ENCODE measurements around the gene CALCOCO1.
"Not testable (repeated sequence)": the region's sequence is repeated elsewhere in the genome, so short reads cannot be mapped to it uniquely, and the experiment has no call there.

CALCOCO1 gene

DNA sequence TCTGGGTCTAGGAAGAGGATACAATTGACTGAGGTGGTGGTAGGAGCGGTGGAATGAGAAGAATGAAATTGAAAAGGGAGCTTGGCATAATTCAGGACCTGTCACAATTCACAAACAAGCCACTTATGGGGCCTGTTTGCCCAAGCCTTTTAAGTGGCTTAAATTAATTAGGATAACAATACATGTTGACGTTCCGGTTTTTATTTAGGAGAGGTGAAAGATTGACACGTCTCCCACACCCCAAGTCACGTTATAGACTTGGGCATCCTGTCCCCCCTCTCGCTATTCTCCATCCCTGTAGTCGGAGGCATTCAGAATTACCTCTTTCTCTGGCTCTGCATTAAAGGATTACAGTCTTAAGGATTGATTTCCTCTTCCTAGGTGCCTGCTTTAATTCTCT, 954 bp upstream of the CALCOCO1 start:
- Mint-ChIP-seq H3K36me3 (ENCODE audit: low read depth) (no peaks in the 10 kb centered on the region), H3K27ac (peak overlapping the region; percentile 82), H3K4me1 (ENCODE audit: low read depth) (peaks cover 20% of the 10 kb centered on the region), H3K9me3 (no peaks in the 10 kb centered on the region), H3K27me3 (no peaks in the 10 kb centered on the region), H3K4me3 (peak overlapping the region; percentile 90)

DNA sequence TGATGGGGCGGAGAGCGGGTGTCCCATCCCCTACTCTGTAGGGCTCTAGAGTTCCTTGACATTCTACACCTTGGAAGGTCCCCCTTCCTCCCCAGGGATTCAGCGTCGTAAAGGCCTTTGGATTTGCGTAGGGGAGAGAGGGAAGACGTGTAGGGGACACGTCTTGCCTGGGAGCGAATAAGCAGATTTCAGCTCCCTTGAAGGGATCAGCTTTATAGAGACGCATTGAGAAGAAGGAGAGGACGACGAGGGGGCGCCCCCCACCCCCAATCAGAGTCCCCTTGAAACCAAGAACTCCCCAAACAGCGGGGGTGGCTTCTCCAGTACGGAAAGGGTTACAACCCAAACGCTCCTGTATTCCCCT, 324 bp downstream of the CALCOCO1 start:
- Mint-ChIP-seq H3K4me3 (peak overlapping the region; percentile 90), H3K9me3 (no peaks in the 10 kb centered on the region), H3K27ac (peak overlapping the region; percentile 82), H3K27me3 (no peaks in the 10 kb centered on the region), H3K4me1 (ENCODE audit: low read depth) (peaks cover 20% of the 10 kb centered on the region), H3K36me3 (ENCODE audit: low read depth) (no peaks in the 10 kb centered on the region)

DNA sequence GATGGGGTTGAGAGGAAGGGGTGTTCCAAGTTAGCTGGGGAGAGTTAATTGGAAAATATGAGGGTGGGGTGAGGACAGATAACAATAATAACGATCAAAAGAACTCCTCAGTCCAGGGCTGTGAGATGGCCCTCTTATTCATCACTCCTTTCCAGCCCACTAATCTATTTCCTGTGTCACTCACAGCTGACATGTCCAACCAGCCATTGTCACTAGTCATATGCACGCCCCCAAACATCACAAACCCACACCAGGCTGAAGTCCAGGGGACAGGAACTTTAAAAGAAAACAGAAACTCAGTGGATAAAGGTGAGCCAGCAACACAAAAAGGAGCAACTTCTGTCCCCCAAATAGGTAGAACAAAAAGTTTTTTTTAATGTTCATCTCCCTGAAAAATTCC, 911 bp downstream of the CALCOCO1 start:
- peak overlapping the region; percentile 22 for H3K27ac Mint-ChIP-seq
- H3K36me3 Mint-ChIP-seq (ENCODE audit: low read depth): no peaks in the 10 kb centered on the region
- H3K4me1 Mint-ChIP-seq (ENCODE audit: low read depth): peaks cover 20% of the 10 kb centered on the region
- peak overlapping the region; percentile 90 for H3K4me3 Mint-ChIP-seq
- no peaks in the 10 kb centered on the region for H3K9me3 Mint-ChIP-seq
- H3K27me3 Mint-ChIP-seq: no peaks in the 10 kb centered on the region

- Mint-ChIP-seq H3K9me3 (no peaks in the 10 kb centered on the region), H3K27me3 (no peaks in the 10 kb centered on the region), H3K4me3 (peak overlapping the region; percentile 90), H3K27ac (no peak overlapping the region), H3K4me1 (ENCODE audit: low read depth) (peaks cover 20% of the 10 kb centered on the region), H3K36me3 (ENCODE audit: low read depth) (peaks cover 4% of the 10 kb centered on the region)
Observed at GRCh38 chr12:53725824-53726223, 1.4 kb downstream of the CALCOCO1 start.

DNA sequence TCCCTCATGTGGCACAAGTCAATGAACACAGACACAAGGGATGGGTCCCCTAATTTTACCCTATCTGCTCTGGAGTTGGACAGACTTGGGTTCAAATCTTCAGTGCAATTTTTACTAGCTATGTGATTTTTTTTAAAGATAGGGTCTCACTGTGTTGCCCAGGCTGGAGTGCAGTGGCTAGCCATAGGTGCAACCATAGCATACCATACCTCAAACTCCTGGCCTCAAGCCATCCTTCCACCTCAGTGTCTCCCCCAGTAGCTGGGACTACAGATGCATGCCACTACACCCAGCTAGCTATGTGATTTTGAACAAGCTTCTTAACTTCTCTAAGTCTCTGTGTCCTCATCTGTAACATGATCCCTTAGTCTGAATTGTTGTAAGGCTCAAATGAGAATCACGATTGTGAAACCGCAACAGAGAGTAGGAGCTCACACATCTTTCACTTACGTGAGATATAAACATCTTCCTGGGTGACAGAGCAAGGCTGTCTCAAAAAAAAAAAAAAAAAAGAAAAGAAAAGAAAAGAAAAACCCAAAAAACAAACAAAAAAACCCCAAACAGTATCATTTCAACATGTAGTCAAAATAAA, 4.7 kb downstream of the CALCOCO1 start:
- Mint-ChIP-seq H3K4me3 (no peak overlapping the region), H3K27me3 (no peaks in the 10 kb centered on the region), H3K4me1 (ENCODE audit: low read depth) (peaks cover 13% of the 10 kb centered on the region), H3K9me3 (no peaks in the 10 kb centered on the region), H3K36me3 (ENCODE audit: low read depth) (peaks cover 9% of the 10 kb centered on the region), H3K27ac (no peak overlapping the region)

DNA sequence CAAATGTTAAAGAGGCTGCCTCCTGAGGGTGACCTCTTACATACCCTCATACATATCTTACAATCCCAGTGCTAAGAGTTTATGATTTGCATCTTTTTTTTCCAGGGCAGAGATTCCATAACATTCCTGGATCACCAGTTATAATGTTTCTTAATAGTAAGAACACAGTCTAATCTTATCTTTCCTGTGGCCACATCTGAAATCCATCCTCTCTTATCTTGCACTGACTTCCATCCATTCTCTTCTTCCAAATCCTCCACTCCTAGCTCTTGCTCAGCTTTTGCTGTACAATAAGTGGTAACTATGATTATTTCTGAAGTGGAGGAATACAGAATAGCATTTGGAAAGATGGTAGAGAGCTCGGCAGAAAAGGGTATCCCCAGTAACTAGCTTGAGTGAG, 6.3 kb downstream of the CALCOCO1 start:
- H3K9me3 Mint-ChIP-seq: no peaks in the 10 kb centered on the region
- no peak overlapping the region for H3K27ac Mint-ChIP-seq
- H3K4me3 Mint-ChIP-seq: no peak overlapping the region
- peaks cover 9% of the 10 kb centered on the region for H3K36me3 Mint-ChIP-seq (ENCODE audit: low read depth)
- H3K27me3 Mint-ChIP-seq: no peaks in the 10 kb centered on the region
- no peaks in the 10 kb centered on the region for H3K4me1 Mint-ChIP-seq (ENCODE audit: low read depth)

- H3K27ac Mint-ChIP-seq: no peak overlapping the region
- no peaks in the 10 kb centered on the region for H3K4me1 Mint-ChIP-seq (ENCODE audit: low read depth)
- H3K36me3 Mint-ChIP-seq (ENCODE audit: low read depth): peaks cover 12% of the 10 kb centered on the region
- no peaks in the 10 kb centered on the region for H3K27me3 Mint-ChIP-seq
- H3K9me3 Mint-ChIP-seq: no peaks in the 10 kb centered on the region
- H3K4me3 Mint-ChIP-seq: no peak overlapping the region
Observed at GRCh38 chr12:53719649-53720048, 7.6 kb downstream of the CALCOCO1 start.

DNA sequence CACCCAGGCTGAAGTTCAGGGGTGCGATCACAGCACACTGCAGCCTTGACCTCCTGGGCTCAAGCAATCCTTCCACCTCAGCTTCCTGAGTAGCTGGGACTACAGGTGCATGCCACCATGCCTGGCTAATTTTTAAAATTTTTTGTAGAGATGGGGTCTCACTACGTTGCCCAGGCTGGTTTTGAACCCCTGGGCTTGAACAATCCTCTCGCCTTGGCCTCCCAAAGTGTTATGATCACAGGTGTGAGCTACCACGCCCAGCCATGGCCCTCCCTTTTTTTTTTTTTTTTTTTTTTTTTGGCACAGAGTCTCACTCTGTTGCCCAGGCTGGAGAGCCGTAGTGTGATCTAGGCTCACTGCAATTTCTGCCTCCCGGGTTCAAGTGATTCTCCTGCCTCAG, 8.7 kb downstream of the CALCOCO1 start:
- not testable (repeated sequence) for H3K27ac Mint-ChIP-seq; H3K4me3 Mint-ChIP-seq; H3K9me3 Mint-ChIP-seq; H3K4me1 Mint-ChIP-seq (ENCODE audit: low read depth); H3K27me3 Mint-ChIP-seq
- peaks cover 13% of the 10 kb centered on the region for H3K36me3 Mint-ChIP-seq (ENCODE audit: low read depth)

DNA sequence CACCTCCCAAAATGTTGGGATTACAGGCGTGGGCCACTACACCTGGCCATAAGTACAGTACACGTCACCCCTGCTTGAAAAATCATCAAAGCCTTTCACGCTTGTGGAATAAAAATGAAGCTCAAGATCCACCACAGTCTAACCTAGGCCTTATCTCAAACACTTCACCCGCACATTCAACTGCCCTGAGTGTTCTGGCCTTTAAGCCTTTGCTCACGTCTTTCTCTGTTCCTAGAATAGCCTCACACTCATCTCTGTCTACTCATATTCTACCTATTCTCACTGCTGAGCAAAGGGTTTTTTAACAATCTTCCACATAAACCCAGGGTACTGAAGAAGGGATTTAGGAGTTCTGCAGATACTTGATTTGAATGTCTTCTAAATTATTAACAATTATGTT, 9.9 kb downstream of the CALCOCO1 start:
- Mint-ChIP-seq H3K4me3 (no peak overlapping the region), H3K27me3 (no peaks in the 10 kb centered on the region), H3K27ac (no peak overlapping the region), H3K4me1 (ENCODE audit: low read depth) (no peaks in the 10 kb centered on the region), H3K36me3 (ENCODE audit: low read depth) (peaks cover 13% of the 10 kb centered on the region), H3K9me3 (no peaks in the 10 kb centered on the region)

- H3K27ac Mint-ChIP-seq: no peak overlapping the region
Observed at GRCh38 chr12:53714004-53714403, 13.2 kb downstream of the CALCOCO1 start.

GRCh38 chr12:53713516-53713915, 13.7 kb downstream of the CALCOCO1 start:
- no peaks in the 10 kb centered on the region for H3K9me3 Mint-ChIP-seq

More at GRCh38 chr12:53714004-53714403, 13.2 kb downstream of the CALCOCO1 start:
- H3K4me3 Mint-ChIP-seq: no peak overlapping the region
- no peaks in the 10 kb centered on the region for H3K27me3 Mint-ChIP-seq
- peaks cover 9% of the 10 kb centered on the region for H3K36me3 Mint-ChIP-seq (ENCODE audit: low read depth)
- no peaks in the 10 kb centered on the region for H3K4me1 Mint-ChIP-seq (ENCODE audit: low read depth)
- H3K9me3 Mint-ChIP-seq: no peaks in the 10 kb centered on the region

GRCh38 chr12:53712059-53712643, 15.1 kb downstream of the CALCOCO1 start:
- H3K9me3 Mint-ChIP-seq: no peaks in the 10 kb centered on the region

More at GRCh38 chr12:53713516-53713915, 13.7 kb downstream of the CALCOCO1 start:
- Mint-ChIP-seq H3K36me3 (ENCODE audit: low read depth) (peaks cover 9% of the 10 kb centered on the region), H3K4me1 (ENCODE audit: low read depth) (no peaks in the 10 kb centered on the region), H3K27me3 (no peaks in the 10 kb centered on the region), H3K27ac (no peak overlapping the region), H3K4me3 (no peak overlapping the region)

GRCh38 chr12:53710091-53710490, 17.2 kb downstream of the CALCOCO1 start:
- Mint-ChIP-seq H3K27me3 (peaks cover 19% of the 10 kb centered on the region), H3K4me1 (ENCODE audit: low read depth) (no peaks in the 10 kb centered on the region), H3K27ac (no peak overlapping the region), H3K36me3 (ENCODE audit: low read depth) (peaks cover 9% of the 10 kb centered on the region), H3K4me3 (no peak overlapping the region), H3K9me3 (no peaks in the 10 kb centered on the region)

More at GRCh38 chr12:53712059-53712643, 15.1 kb downstream of the CALCOCO1 start:
- Mint-ChIP-seq H3K27ac (no peak overlapping the region), H3K4me3 (no peak overlapping the region), H3K36me3 (ENCODE audit: low read depth) (peaks cover 9% of the 10 kb centered on the region), H3K4me1 (ENCODE audit: low read depth) (no peaks in the 10 kb centered on the region), H3K27me3 (peaks cover 6% of the 10 kb centered on the region)

GRCh38 chr12:53709671-53710070, 17.6 kb downstream of the CALCOCO1 start:
- Mint-ChIP-seq H3K4me1 (ENCODE audit: low read depth) (no peaks in the 10 kb centered on the region), H3K4me3 (no peak overlapping the region), H3K36me3 (ENCODE audit: low read depth) (peaks cover 6% of the 10 kb centered on the region), H3K27ac (no peak overlapping the region), H3K9me3 (no peaks in the 10 kb centered on the region), H3K27me3 (peaks cover 21% of the 10 kb centered on the region)

DNA sequence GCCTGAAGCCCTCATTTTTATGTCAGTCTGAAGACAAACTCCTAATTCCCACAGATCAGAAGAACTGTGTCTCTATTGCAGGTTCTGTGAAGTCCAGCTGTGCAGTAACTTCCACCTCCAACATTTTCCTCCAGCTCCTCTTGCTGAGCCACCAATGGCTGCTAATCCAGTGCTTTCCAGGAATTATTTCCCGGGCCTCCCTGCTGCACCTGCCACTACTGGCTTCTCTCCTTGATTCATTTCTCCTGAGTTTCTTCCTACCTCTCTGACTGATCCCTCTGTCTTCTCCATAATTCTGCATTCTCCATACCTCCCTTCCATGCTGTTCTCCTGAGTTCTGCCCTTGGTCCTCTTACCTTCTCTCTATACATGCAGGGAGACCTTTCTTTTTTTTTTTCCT, 21.2 kb downstream of the CALCOCO1 start:
- Mint-ChIP-seq H3K36me3 (ENCODE audit: low read depth) (no peaks in the 10 kb centered on the region), H3K4me1 (ENCODE audit: low read depth) (no peaks in the 10 kb centered on the region), H3K27me3 (peaks cover 54% of the 10 kb centered on the region), H3K9me3 (no peaks in the 10 kb centered on the region), H3K27ac (peak overlapping the region; percentile 28), H3K4me3 (no peak overlapping the region)

- H3K27ac Mint-ChIP-seq: no peak overlapping the region
- no peaks in the 10 kb centered on the region for H3K4me1 Mint-ChIP-seq (ENCODE audit: low read depth)
- no peak overlapping the region for H3K4me3 Mint-ChIP-seq
- no peaks in the 10 kb centered on the region for H3K9me3 Mint-ChIP-seq
- peaks cover 77% of the 10 kb centered on the region for H3K27me3 Mint-ChIP-seq
- no peaks in the 10 kb centered on the region for H3K36me3 Mint-ChIP-seq (ENCODE audit: low read depth)
Observed at GRCh38 chr12:53703756-53704155, 23.5 kb downstream of the CALCOCO1 start.
